ENCODE results near the gene PHACTR2.

Gene PHACTR2

DNA sequence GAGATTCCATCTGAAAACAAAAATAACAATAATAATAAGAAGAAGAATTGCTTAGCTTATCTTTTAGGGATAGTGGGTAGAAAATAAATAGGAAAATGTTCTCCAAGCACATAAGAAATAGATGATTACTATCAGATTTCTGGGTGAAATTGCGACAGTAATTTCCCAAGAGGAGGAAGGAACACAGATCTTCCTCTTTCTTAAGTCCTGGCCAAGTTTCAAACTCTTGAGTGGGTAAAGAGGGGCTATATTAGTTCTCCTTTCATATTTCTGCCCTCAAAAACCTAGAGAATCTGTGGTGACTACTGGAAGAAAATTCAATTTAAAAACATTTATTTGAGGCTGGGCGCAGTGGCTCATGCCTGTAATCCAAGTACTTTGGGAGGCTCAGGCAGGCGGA is 63.7 kb downstream of the PHACTR2 start:
- Histone ChIP-seq H2BK5ac (ENCODE audit: low read length) (no peak overlapping the region), H3K9ac (ENCODE audit: low read depth, low read length, poor library complexity) (no peak overlapping the region), H3K36me3 (replicated peaks in 1 of 2; ENCODE audit: control insufficient read depth in 2 of 2, insufficient read depth in 2 of 2, low read length in 2 of 2) (no peaks in the 10 kb centered on the region), H3K4me2 (ENCODE audit: insufficient read depth, low read length, poor library complexity, severe bottlenecking) (no peak overlapping the region), H4K91ac (ENCODE audit: low read depth, low read length, poor library complexity) (no peak overlapping the region), H3K14ac (ENCODE audit: low read length) (no peak overlapping the region), H3K18ac (ENCODE audit: low read length) (no peak overlapping the region), H2AK5ac (ENCODE audit: low read depth, low read length) (no peak overlapping the region), H2BK120ac (ENCODE audit: low read depth, low read length) (no peak overlapping the region), H3K4ac (ENCODE audit: low read length) (no peak overlapping the region), H3K9me3 (replicated peaks in 1 of 2; ENCODE audit: control insufficient read depth in 2 of 2, insufficient read depth in 1 of 2, low read depth in 1 of 2, low read length in 2 of 2) (no peaks in the 10 kb centered on the region), H3K79me1 (ENCODE audit: low read depth, low read length) (no peaks in the 10 kb centered on the region), H3K27me3 (ENCODE audit: control insufficient read depth in 3 of 3, insufficient read depth in 3 of 3, low read depth in 1 of 3, low read length in 3 of 3) (no peaks in the 10 kb centered on the region), H3K27ac (replicated peaks; ENCODE audit: low read length) (no peak overlapping the region), H2BK15ac (ENCODE audit: low read length) (no peak overlapping the region), H2BK12ac (ENCODE audit: low read length) (no peak overlapping the region), H3K4me1 (ENCODE audit: control insufficient read depth in 2 of 2, insufficient read depth in 1 of 2, low read depth in 1 of 2, low read length in 2 of 2) (peaks cover 18 to 27% of the 10 kb centered on the region in 2 donors), H3K23ac (ENCODE audit: low read depth, low read length, poor library complexity) (no peak overlapping the region), H3K4me3 (ENCODE audit: low read length in 2 of 2) (no peak overlapping the region), H4K8ac (ENCODE audit: low read depth, low read length) (no peak overlapping the region), H2AFZ (ENCODE audit: low read length) (no peak overlapping the region)
- no CpG with 5 or more reads among the region's 3 CpGs for WGBS, 2 donors (ENCODE audit: extremely low coverage in 2 of 2, insufficient read length in 2 of 2, insufficient replicate concordance in 1 of 2)
- DNase-seq (ENCODE audit: low spot score), result no peak

- no peak overlapping the region for H2AFZ ChIP-seq (ENCODE audit: low read length)
- H2BK120ac ChIP-seq (ENCODE audit: low read depth, low read length), result no peak overlapping the region
- H3K79me1 ChIP-seq (ENCODE audit: low read depth, low read length), result no peaks in the 10 kb centered on the region
- H3K18ac ChIP-seq (ENCODE audit: low read length), result no peak overlapping the region
- no peak overlapping the region for H4K8ac ChIP-seq (ENCODE audit: low read depth, low read length)
- no peak overlapping the region for H2BK15ac ChIP-seq (ENCODE audit: low read length)
- no peaks in the 10 kb centered on the region for H3K36me3 ChIP-seq (replicated peaks in 1 of 2; ENCODE audit: control insufficient read depth in 2 of 2, insufficient read depth in 2 of 2, low read length in 2 of 2)
- H3K23ac ChIP-seq (ENCODE audit: low read depth, low read length, poor library complexity), result no peak overlapping the region
- H3K9me3 ChIP-seq (replicated peaks in 1 of 2; ENCODE audit: control insufficient read depth in 2 of 2, insufficient read depth in 1 of 2, low read depth in 1 of 2, low read length in 2 of 2), result no peaks in the 10 kb centered on the region
- H2AK5ac ChIP-seq (ENCODE audit: low read depth, low read length), result no peak overlapping the region
- H2BK5ac ChIP-seq (ENCODE audit: low read length), result no peak overlapping the region
- no peak overlapping the region for H2BK12ac ChIP-seq (ENCODE audit: low read length)
- H3K4me3 ChIP-seq (ENCODE audit: low read length in 2 of 2), result no peak overlapping the region
- H3K4ac ChIP-seq (ENCODE audit: low read length), result no peak overlapping the region
- no peak overlapping the region for H3K27ac ChIP-seq (replicated peaks; ENCODE audit: low read length)
- H3K14ac ChIP-seq (ENCODE audit: low read length), result no peak overlapping the region
- no peak for DNase-seq (ENCODE audit: low spot score)
- no peaks in the 10 kb centered on the region for H3K27me3 ChIP-seq (ENCODE audit: control insufficient read depth in 3 of 3, insufficient read depth in 3 of 3, low read depth in 1 of 3, low read length in 3 of 3)
- no peak overlapping the region for H4K91ac ChIP-seq (ENCODE audit: low read depth, low read length, poor library complexity)
- H3K9ac ChIP-seq (ENCODE audit: low read depth, low read length, poor library complexity), result no peak overlapping the region
- H3K4me1 ChIP-seq (ENCODE audit: control insufficient read depth in 2 of 2, insufficient read depth in 1 of 2, low read depth in 1 of 2, low read length in 2 of 2), result peaks cover 20 to 27% of the 10 kb centered on the region in 2 donors
- H3K4me2 ChIP-seq (ENCODE audit: insufficient read depth, low read length, poor library complexity, severe bottlenecking), result no peak overlapping the region
- WGBS, 2 donors (ENCODE audit: extremely low coverage in 2 of 2, insufficient read length in 2 of 2, insufficient replicate concordance in 1 of 2), result no CpG with 5 or more reads among the region's 6 CpGs
Measured at GRCh38 chr6:143742070-143742954, 64.5 kb downstream of the PHACTR2 start.

DNA sequence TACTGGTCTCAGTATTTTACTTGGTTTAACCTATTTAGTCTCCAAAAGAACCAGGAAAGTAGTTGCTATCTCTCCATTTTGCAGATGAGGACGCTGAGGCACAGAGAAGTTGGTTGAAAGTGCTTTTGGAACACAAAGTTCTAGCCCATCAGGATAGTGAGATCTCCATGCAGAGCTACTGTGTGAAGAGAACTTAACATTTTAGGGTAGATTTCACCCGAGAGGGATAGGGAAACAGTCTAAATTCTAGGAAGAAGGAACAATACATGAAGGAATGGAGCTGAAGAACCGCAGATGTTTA is 65.1 kb downstream of the PHACTR2 start:
- Histone ChIP-seq H3K23ac (ENCODE audit: low read depth, low read length, poor library complexity) (no peak overlapping the region), H2AFZ (ENCODE audit: low read length) (no peak overlapping the region), H2BK12ac (ENCODE audit: low read length) (no peak overlapping the region), H2AK5ac (ENCODE audit: low read depth, low read length) (no peak overlapping the region), H2BK120ac (ENCODE audit: low read depth, low read length) (no peak overlapping the region), H3K4me2 (ENCODE audit: insufficient read depth, low read length, poor library complexity, severe bottlenecking) (no peak overlapping the region), H3K4ac (ENCODE audit: low read length) (no peak overlapping the region), H4K91ac (ENCODE audit: low read depth, low read length, poor library complexity) (no peak overlapping the region), H3K4me3 (ENCODE audit: low read length in 2 of 2) (no peak overlapping the region), H3K79me1 (ENCODE audit: low read depth, low read length) (no peaks in the 10 kb centered on the region), H3K27me3 (ENCODE audit: control insufficient read depth in 3 of 3, insufficient read depth in 3 of 3, low read depth in 1 of 3, low read length in 3 of 3) (no peaks in the 10 kb centered on the region), H3K18ac (ENCODE audit: low read length) (no peak overlapping the region), H3K14ac (ENCODE audit: low read length) (no peak overlapping the region), H3K36me3 (replicated peaks in 1 of 2; ENCODE audit: control insufficient read depth in 2 of 2, insufficient read depth in 2 of 2, low read length in 2 of 2) (no peaks in the 10 kb centered on the region), H3K9me3 (replicated peaks in 1 of 2; ENCODE audit: control insufficient read depth in 2 of 2, insufficient read depth in 1 of 2, low read depth in 1 of 2, low read length in 2 of 2) (no peaks in the 10 kb centered on the region), H2BK15ac (ENCODE audit: low read length) (no peak overlapping the region), H3K4me1 (ENCODE audit: control insufficient read depth in 2 of 2, insufficient read depth in 1 of 2, low read depth in 1 of 2, low read length in 2 of 2) (peaks cover 21 to 27% of the 10 kb centered on the region in 2 donors), H3K9ac (ENCODE audit: low read depth, low read length, poor library complexity) (no peak overlapping the region), H4K8ac (ENCODE audit: low read depth, low read length) (no peak overlapping the region), H2BK5ac (ENCODE audit: low read length) (no peak overlapping the region), H3K27ac (replicated peaks; ENCODE audit: low read length) (no peak overlapping the region)
- no peak for DNase-seq (ENCODE audit: low spot score)
- WGBS, 2 donors (ENCODE audit: extremely low coverage in 2 of 2, insufficient read length in 2 of 2, insufficient replicate concordance in 1 of 2), result no CpG with 5 or more reads among the region's 3 CpGs

GRCh38 chr6:143743301-143744166 is 65.8 kb downstream of the PHACTR2 start:
- H3K4me2 ChIP-seq (ENCODE audit: insufficient read depth, low read length, poor library complexity, severe bottlenecking), result no peak overlapping the region
- H2AK5ac ChIP-seq (ENCODE audit: low read depth, low read length), result no peak overlapping the region
- H2BK5ac ChIP-seq (ENCODE audit: low read length), result no peak overlapping the region
- peaks cover 21 to 27% of the 10 kb centered on the region in 2 donors for H3K4me1 ChIP-seq (ENCODE audit: control insufficient read depth in 2 of 2, insufficient read depth in 1 of 2, low read depth in 1 of 2, low read length in 2 of 2)
- no peak overlapping the region for H3K4me3 ChIP-seq (ENCODE audit: low read length in 2 of 2)
- no peaks in the 10 kb centered on the region for H3K79me1 ChIP-seq (ENCODE audit: low read depth, low read length)
- H3K9me3 ChIP-seq (replicated peaks in 1 of 2; ENCODE audit: control insufficient read depth in 2 of 2, insufficient read depth in 1 of 2, low read depth in 1 of 2, low read length in 2 of 2), result no peaks in the 10 kb centered on the region
- no peak overlapping the region for H3K23ac ChIP-seq (ENCODE audit: low read depth, low read length, poor library complexity)
- no peak overlapping the region for H3K14ac ChIP-seq (ENCODE audit: low read length)
- H3K18ac ChIP-seq (ENCODE audit: low read length), result no peak overlapping the region
- no peaks in the 10 kb centered on the region for H3K27me3 ChIP-seq (ENCODE audit: control insufficient read depth in 3 of 3, insufficient read depth in 3 of 3, low read depth in 1 of 3, low read length in 3 of 3)
- no peak overlapping the region for H3K27ac ChIP-seq (replicated peaks; ENCODE audit: low read length)
- no peak overlapping the region for H4K91ac ChIP-seq (ENCODE audit: low read depth, low read length, poor library complexity)
- H2BK120ac ChIP-seq (ENCODE audit: low read depth, low read length), result no peak overlapping the region
- H2AFZ ChIP-seq (ENCODE audit: low read length), result no peak overlapping the region
- H4K8ac ChIP-seq (ENCODE audit: low read depth, low read length), result no peak overlapping the region
- no peak overlapping the region for H2BK15ac ChIP-seq (ENCODE audit: low read length)
- no CpG with 5 or more reads among the region's 12 CpGs for whole genome bisulfite sequencing, 2 donors (ENCODE audit: extremely low coverage in 2 of 2, insufficient read length in 2 of 2, insufficient replicate concordance in 1 of 2)
- no peaks in the 10 kb centered on the region for H3K36me3 ChIP-seq (replicated peaks in 1 of 2; ENCODE audit: control insufficient read depth in 2 of 2, insufficient read depth in 2 of 2, low read length in 2 of 2)
- H3K9ac ChIP-seq (ENCODE audit: low read depth, low read length, poor library complexity), result no peak overlapping the region
- H3K4ac ChIP-seq (ENCODE audit: low read length), result no peak overlapping the region
- no peak overlapping the region for H2BK12ac ChIP-seq (ENCODE audit: low read length)
- no peak for DNase-seq (ENCODE audit: low spot score)
